COR-L47 (cell line): ENCODE measurements around the gene EMCN.
"Not testable (repeated sequence)": the region's sequence is repeated elsewhere in the genome, so short reads cannot be mapped to it uniquely, and the experiment has no call there.

Source experiments
- DNase-seq: peaks from one replicate; lab custom pipeline; 2025; lab: John Stamatoyannopoulos, UW

Gene EMCN

GRCh38 chr4:100379583-100380105 lies 138.2 kb downstream of the EMCN start:
- no peak for DNase-seq

DNA sequence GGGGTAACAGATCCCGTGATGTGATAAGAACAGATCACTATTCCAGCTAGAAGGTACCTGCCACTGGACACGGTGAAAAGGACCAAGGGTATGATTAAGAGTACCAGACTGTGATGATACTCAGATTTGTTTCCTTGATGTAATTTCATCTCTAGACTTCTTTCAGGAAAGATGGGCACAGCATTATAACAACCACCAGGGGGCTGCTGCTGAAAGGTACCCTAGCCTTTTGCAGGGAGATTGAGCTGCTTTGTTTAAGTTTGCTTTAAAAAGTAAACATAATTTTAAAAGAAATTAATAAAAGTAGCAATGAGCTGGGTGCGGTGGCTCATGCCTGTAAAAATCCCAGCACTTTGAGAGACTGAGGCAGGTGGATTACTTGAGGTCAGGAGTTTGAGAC lies 145.4 kb downstream of the EMCN start:
- no peak for DNase-seq

DNA sequence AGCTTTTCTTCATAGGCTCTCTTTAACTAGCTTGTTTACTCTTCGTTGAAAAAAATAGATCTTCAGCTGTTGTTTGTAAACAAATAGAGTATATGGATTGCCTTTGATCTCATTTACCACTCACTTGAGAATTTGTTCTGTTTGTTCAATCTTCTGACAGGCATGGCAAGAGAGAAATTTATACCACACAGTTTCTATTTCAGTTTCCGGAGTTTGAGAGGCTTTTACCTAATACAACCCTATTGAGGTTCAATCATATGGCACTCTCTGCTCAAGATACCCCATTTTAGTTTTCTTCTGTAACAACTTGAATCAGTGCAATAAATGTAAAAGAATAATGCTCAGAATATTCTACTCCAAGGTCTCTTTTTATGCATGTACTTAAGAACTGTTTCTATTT lies 148.0 kb downstream of the EMCN start:
- DNase-seq, result no peak

- no peak for DNase-seq
These were observed 150.4 kb downstream of the EMCN start for GRCh38 chr4:100367451-100367850.

GRCh38 chr4:100366213-100366612 lies 151.6 kb downstream of the EMCN start:
- no peak for DNase-seq

DNA sequence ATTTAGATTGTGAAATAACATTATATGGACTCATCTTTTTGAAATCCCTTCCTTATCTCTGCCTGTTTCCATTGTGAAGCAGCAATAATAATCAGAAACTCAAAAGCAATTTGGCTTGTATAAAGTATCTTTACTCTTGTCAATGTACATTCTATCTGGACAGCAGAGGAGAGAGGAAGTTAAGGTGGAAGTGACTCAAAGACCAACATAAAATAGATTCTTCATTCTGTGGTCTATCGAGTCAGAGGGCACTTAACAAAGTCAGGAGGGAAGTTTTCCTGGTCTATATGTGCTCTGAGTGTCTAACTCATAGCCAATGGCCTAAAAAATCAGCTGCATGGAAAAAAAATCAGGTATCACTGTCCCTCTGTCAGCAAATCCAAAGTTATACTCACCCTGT lies 155.5 kb downstream of the EMCN start:
- no peak for DNase-seq

DNA sequence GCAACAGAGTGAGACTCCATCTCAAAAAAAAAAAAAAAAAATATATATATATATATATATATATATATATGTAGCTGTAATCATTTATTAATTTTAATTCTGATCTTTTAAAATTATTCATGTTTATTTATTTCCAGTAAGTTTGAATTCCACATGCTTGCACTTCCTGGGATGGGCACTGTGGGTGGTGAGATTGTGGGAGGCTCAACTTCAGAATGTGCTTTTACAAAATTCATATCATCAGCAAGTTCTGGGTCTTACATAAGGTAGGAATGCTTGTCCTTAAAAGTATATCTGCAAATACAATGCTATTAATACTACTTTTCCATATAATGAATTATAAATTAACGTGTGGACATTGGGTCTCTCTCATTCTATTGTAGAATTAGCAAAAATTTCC lies 156.5 kb downstream of the EMCN start:
- DNase-seq, result no peak

DNA sequence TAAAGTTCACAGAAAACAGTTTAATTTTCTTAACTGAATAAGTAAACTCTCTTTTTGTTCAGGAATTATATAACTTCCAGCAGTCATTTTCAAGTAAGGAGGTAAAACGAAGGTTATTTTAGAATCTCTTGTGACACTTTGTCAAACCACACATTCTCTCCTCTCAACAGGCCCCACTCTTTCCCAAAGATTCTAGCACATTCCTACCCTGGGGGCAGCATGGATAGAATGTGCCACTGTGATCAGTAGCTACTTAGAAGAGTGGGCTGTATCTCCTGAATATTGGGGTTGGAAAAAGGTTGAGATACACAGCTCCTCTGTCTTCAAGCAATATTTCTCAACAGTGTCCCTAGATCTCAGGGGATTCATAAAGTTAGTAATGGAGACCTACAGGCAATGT lies 157.6 kb downstream of the EMCN start:
- no peak for DNase-seq

DNA sequence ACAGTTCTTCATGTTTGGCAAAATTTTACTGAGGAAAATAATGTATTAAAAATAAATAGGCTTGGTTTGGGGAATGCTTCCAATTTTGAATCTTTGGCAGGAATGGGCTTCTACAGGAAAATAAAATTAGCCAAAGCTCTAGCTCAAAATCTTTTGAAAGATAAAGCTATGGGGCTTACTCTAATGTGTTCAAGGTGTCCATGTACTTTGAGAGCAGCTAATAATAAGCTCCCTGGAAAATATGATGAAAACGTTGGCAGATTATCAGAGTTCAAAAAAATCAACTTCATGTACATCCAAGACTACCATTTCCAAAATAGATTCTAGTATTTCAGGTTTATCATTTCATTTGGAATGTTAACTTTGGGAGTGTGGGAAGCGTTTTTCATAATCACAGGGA lies 158.4 kb downstream of the EMCN start:
- no peak for DNase-seq

- DNase-seq, result no peak
These were observed 160.3 kb downstream of the EMCN start for GRCh38 chr4:100357542-100357941.

DNA sequence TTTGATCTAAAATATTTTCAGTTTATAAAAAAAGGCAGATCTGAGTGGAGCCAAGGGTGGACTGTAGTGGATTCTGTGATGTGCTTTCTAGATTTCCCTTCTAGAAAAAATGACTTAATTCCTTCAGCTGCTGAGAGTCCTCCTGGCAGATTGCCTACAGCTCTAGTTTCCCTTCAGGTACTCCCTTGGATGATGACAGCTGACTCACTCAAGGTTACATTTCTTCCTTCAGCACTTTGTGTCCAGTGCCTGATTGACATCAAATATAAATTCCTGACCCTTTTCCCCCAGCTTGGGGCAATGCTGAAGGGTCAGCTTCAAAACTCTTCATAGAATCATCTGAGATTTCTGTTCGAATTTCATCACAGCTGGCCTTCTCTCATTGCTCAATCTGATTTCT lies 161.7 kb downstream of the EMCN start:
- no peak for DNase-seq

- DNase-seq, result not testable (repeated sequence)
These were observed 165.5 kb downstream of the EMCN start for GRCh38 chr4:100352352-100352751.

- DNase-seq, result no peak
These were observed 169.3 kb downstream of the EMCN start for GRCh38 chr4:100348473-100348872.

DNA sequence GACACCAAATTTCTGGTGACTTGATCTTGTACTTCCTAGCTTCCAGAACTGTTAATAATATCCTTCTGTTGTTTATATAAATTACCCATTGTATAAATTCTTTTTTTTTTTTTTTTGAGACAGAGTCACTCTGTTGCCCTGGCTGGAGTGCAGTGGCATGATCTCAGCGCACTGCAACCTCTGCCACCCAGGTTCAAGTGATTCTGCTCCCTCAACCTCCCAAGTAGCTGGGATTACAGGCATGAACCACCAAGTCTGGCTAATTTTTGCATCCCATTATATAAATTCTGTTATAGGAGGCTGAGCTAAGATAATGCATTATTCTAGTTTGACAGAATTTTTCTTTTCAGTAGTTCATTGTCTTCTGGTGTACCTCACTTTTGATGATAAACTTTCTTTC lies 170.6 kb downstream of the EMCN start:
- DNase-seq, result no peak

GRCh38 chr4:100345585-100345984 lies 172.2 kb downstream of the EMCN start:
- no peak for DNase-seq
